GM12878 (cell line): ENCODE measurements around the gene OVOL3. TPM values are rescaled to one million over a fixed set of nuclear protein-coding genes. Genes with fewer than 3 reads are reported as not detected.

ENCODE experiments used
- ATAC-seq: fragments of 200-7000 bp; cut with Tn5 transposase; 3 replicates; pipeline ENCODE4 v1.9.1; 2020; ENCODE audit warnings: mild to moderate bottlenecking, moderate library complexity
- BruUV-seq: library from RNA; stranded (reverse); fragments of 400-500 nt; replicated peaks from 2 replicates; lab custom pipeline; 2021; lab: Mats Ljungman, UMichigan
- CTCF ChIA-PET: fragments of 300-600 bp; sonication (Branson Sonifier 250); formaldehyde crosslinking; extraction: SDS; loops from one replicate; lab custom pipeline; 2021; ENCODE audit warnings: inconsistent platforms; lab: Yijun Ruan, JAX
- POLR2A ChIA-PET: fragments of 350-600 bp; formaldehyde crosslinking; extraction: SDS; loops from one replicate; lab custom pipeline; 2021; ENCODE audit warnings: inconsistent platforms; lab: Charles Lee
- RAD21 ChIA-PET: fragments of 300-600 bp; sonication (Branson Sonifier 250); formaldehyde crosslinking; loops from one replicate; lab custom pipeline; 2023; ENCODE audit warnings: antibody characterized with exemption; ENCODE audit not compliant: unreplicated experiment; lab: Charles Lee
- SMC1A ChIA-PET: fragments of 300-600 bp; sonication (Branson Sonifier 250); formaldehyde crosslinking; loops from one replicate; lab custom pipeline; 2023; ENCODE audit not compliant: unreplicated experiment, uncharacterized antibody; lab: Charles Lee
- DNase-seq: peaks from one replicate; pipeline ENCODE4 v3.0.0-alpha.2; 2011; ENCODE audit warnings: low read depth, low spot score
- FAIRE-seq: peaks from 3 replicates; lab custom pipeline; 2011; peaks lifted over from hg19 to GRCh38; lab: Jason Lieb, UNC
- H2AFZ ChIP-seq: 2 replicates; pipeline ENCODE4 v1.6.0; 2011; ENCODE audit warnings: low read depth, low read length, control low read depth; ENCODE audit not compliant: control insufficient read depth
- H3K27ac ChIP-seq: 2 replicates; pipeline ENCODE4 v1.5.1; 2011; ENCODE audit warnings: control low read depth; ENCODE audit not compliant: control insufficient read depth, insufficient read depth
- H3K27me3 ChIP-seq, 2 experiments: replicated peaks in 1 of 2; 2 replicates each; pipeline versions ENCODE4 v1.6.0 to v1.6.1; 2011; ENCODE audit warnings: low read length in 1 of 2; ENCODE audit not compliant: control insufficient read depth in 2 of 2, insufficient read depth in 2 of 2
- H3K36me3 ChIP-seq, 2 experiments: 2 replicates each; pipeline ENCODE4 v1.5.1; 2011; ENCODE audit warnings: low read length in 1 of 2; ENCODE audit not compliant: control insufficient read depth in 2 of 2, insufficient read depth in 2 of 2
- H3K4me1 ChIP-seq: 2 replicates; pipeline ENCODE4 v1.6.1; 2011; ENCODE audit warnings: mild to moderate bottlenecking, low read length, moderate library complexity, mixed read lengths; ENCODE audit not compliant: control insufficient read depth, insufficient read depth
- H3K4me2 ChIP-seq: 2 replicates; pipeline ENCODE4 v1.6.0; 2011; ENCODE audit warnings: control low read depth; ENCODE audit not compliant: control insufficient read depth, insufficient read depth
- H3K4me3 ChIP-seq: fragments of 200-600 bp; sonication (generic); 2 replicates; pipeline ENCODE4 v1.5.1; 2016
- H3K79me2 ChIP-seq: 2 replicates; pipeline ENCODE4 v1.6.0; 2011; ENCODE audit warnings: low read length; ENCODE audit not compliant: control insufficient read depth, insufficient read depth
- H3K9ac ChIP-seq: 2 replicates; pipeline ENCODE4 v1.8.0; 2011; ENCODE audit warnings: low read length, control low read depth, mixed read lengths; ENCODE audit not compliant: control insufficient read depth, insufficient read depth
- H3K9me3 ChIP-seq: replicated peaks from 3 replicates; pipeline ENCODE4 v1.5.1; 2011; ENCODE audit warnings: mild to moderate bottlenecking, low read length; ENCODE audit not compliant: control insufficient read depth, insufficient read depth
- H4K20me1 ChIP-seq: 2 replicates; pipeline ENCODE4 v1.6.0; 2011; ENCODE audit not compliant: control insufficient read depth, insufficient read depth
- BCLAF1 ChIP-seq: fragments of 450-650 bp; IDR thresholded peaks from 2 replicates; pipeline ENCODE4 v1.6.1; 2017; ENCODE audit warnings: antibody characterized with exemption, mild to moderate bottlenecking, moderate library complexity
- MEF2B ChIP-seq: fragments of 450-650 bp; IDR thresholded peaks from 2 replicates; pipeline ENCODE4 v1.6.1; 2018; ENCODE audit warnings: mild to moderate bottlenecking, moderate library complexity; ENCODE audit not compliant: partially characterized antibody, poor library complexity, severe bottlenecking
- NFIC ChIP-seq: IDR thresholded peaks from 2 replicates; pipeline ENCODE4 v1.6.1; 2012; ENCODE audit warnings: low read depth, mild to moderate bottlenecking, inconsistent platforms, low read length, moderate library complexity
- RCOR1 ChIP-seq: conservative IDR thresholded peaks from 2 replicates; pipeline ENCODE4 v1.6.1; 2012; ENCODE audit warnings: low read depth, low read length, improper control_type of control experiment
- WGBS: methylation state at CpG from one replicate; pipeline ENCODE4 v1.1.6; 2016; ENCODE audit warnings: low lambda C conversion rate; ENCODE audit not compliant: insufficient replicate concordance, insufficient coverage; ENCODE audit errors: missing lambda C conversion rate; 5-methylcytosine and 5-hydroxymethylcytosine counted together
- in situ Hi-C: fragments of 300-500 bp; cut with MboI; formaldehyde crosslinking; loops from 9 replicates; pipeline ENCODE4 v1.14.3; 2018; ENCODE audit warnings: mixed read lengths
- intact Hi-C: fragments of 100-400 bp; cut with micrococcal nuclease; formaldehyde crosslinking; loops from one replicate; pipeline ENCODE4 v1.14.2; 2022; ENCODE audit not compliant: unreplicated experiment
- polyA plus RNA-seq, 11 experiments: library from polyadenylated mRNA; depleted of rRNA in 4 of 11; unstranded in 6 of 11; stranded (reverse) in 5 of 11; fragments of >200 nt; fragmentation: Nextera tagmentation in 4 of 11; fragmentation: Illumina TruSeq in 1 of 11; extraction: Ambion mirVana in 4 of 11; extraction: Trizol in 1 of 11; gene quantifications; 1 replicate in 1 of 11; 2 replicates in 10 of 11; pipeline versions ENCODE4 v1.2.1 to v1.2.3, GENCODE V29; 2011 to 2016; ENCODE audit warnings: inconsistent platforms in 2 of 11, missing spikeins in 2 of 11, low read depth in 1 of 11
- total RNA-seq, 4 experiments: library from RNA; depleted of rRNA in 3 of 4; stranded (reverse); fragments of >200 nt in 3 of 4; fragmentation: Illumina TruSeq in 1 of 4; extraction: Trizol in 1 of 4; gene quantifications; 2 replicates each; pipeline versions ENCODE4 v1.2.1 to v1.2.3, GENCODE V29; 2013 to 2021

OVOL3 gene
- total and polyA plus RNA-seq, 10 of the 15 experiments (the other 5 are each of a cell fraction or from before 2014, with no cell fraction given), result 0.43 TPM; not detected in 9

- no peak for DNase-seq
- Histone ChIP-seq H3K9me3 (no peaks in the 10 kb centered on the region), H3K9ac (no peak overlapping the region)
- 98% methylated on average over 23 of the region's 24 CpGs for WGBS
- TF ChIP-seq BCLAF1 (no peak), MEF2B (no peak), NFIC (no peak), RCOR1 (no peak)
- TF ChIP-seq, all 136 proteins: peak for 0
- no peaks in the 10 kb centered on the region for H4K20me1 ChIP-seq
- BruUV-seq, result no TSS peak
- RAD21 ChIA-PET, result no interaction called here
- no peak overlapping the region for H3K4me2 ChIP-seq
- H2AFZ ChIP-seq, result no peak overlapping the region
- POLR2A ChIA-PET, result no interaction called here
- in situ Hi-C loops, result no loop called here
- ATAC-seq, result no peak
- no peaks in the 10 kb centered on the region for H3K27me3 ChIP-seq
- H3K27ac ChIP-seq, result no peak overlapping the region
- CTCF ChIA-PET, result no interaction called here
- no peaks in the 10 kb centered on the region for H3K4me1 ChIP-seq
- no peak for FAIRE-seq
- SMC1A ChIA-PET, result no interaction called here
- H3K79me2 ChIP-seq, result no peaks in the 10 kb centered on the region
- H3K36me3 ChIP-seq, result peaks cover 4 to 30% of the 10 kb centered on the region in 2 experiments; a peak in 3 of 4 replicates
- no peak overlapping the region for H3K4me3 ChIP-seq
- intact Hi-C loops, result no loop called here
Measured at GRCh38 chr19:36103040-36103626, 7.8 kb upstream of the OVOL3 start.
